B cell (primary cell): Measurements from ENCODE around the gene PTRH1.

ENCODE experiments used
- CTCF ChIP-seq: fragments of 200-600 bp; IDR thresholded peaks from one replicate; pipeline ENCODE4 v1.8.0; 2022; ENCODE audit warnings: antibody characterized with exemption, mild to moderate bottlenecking
- EZH2 ChIP-seq: IDR thresholded peaks from 2 replicates; pipeline ENCODE4 v1.6.1; 2012; ENCODE audit warnings: borderline replicate concordance, low read depth, mild to moderate bottlenecking, moderate library complexity, low read length; ENCODE audit not compliant: insufficient read depth, poor library complexity, severe bottlenecking

DNA sequence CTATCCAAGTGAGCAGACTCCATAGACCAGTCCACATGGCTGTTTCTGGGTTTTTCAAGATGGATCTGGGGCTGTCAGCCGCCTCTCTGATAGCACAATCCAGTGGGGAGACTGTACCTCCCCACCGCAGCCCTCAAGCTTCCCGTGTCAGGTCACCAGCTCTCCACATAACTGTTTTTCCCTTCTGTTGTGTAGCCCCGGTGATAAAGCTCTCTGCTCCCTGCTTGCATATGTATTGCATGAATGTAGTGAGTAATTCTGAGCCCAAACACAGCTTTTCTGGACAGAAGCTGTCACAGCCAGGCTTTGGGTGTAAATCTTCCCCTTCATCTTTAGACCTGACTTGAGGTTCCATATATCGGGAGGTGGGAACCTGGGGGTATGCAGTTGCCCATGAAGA lies 31.7 kb downstream of the PTRH1 start:
- no peak for TF ChIP-seq CTCF
- no peak for TF ChIP-seq EZH2
